CD4-positive, alpha-beta memory T cell (primary cell): Measurements from ENCODE around the gene YTHDF1. TPM values are rescaled to one million over a fixed set of nuclear protein-coding genes. Genes with fewer than 3 reads are reported as not detected.

Experiments
- CTCF ChIA-PET: fragments of 350-600 bp; sonication (Branson Sonifier 250); formaldehyde crosslinking; loops from one replicate; lab custom pipeline; 2021; ENCODE audit warnings: inconsistent platforms; ENCODE audit not compliant: partially characterized antibody; lab: Charles Lee
- POLR2A ChIA-PET: fragments of 350-600 bp; sonication (Branson Sonifier 250); formaldehyde crosslinking; loops from one replicate; lab custom pipeline; 2021; ENCODE audit not compliant: partially characterized antibody; lab: Charles Lee
- DNase-seq, 5 donors: peaks; one replicate each; pipeline versions ENCODE4 v3.0.0 to v3.0.0-alpha.2; 2020 to 2022; ENCODE audit warnings: mixed read lengths in 1 of 5
- H3K27ac ChIP-seq: one replicate; pipeline ENCODE4 v1.7.0; 2013; ENCODE audit warnings: low read depth, low read length
- H3K27me3 ChIP-seq: 2 replicates; pipeline ENCODE4 v1.7.0; 2013; ENCODE audit warnings: mild to moderate bottlenecking, low read length, moderate library complexity; ENCODE audit not compliant: insufficient read depth
- H3K36me3 ChIP-seq: 2 replicates; pipeline ENCODE4 v1.7.0; 2013; ENCODE audit warnings: mild to moderate bottlenecking, low read length, moderate library complexity; ENCODE audit not compliant: insufficient read depth
- H3K4me1 ChIP-seq: 2 replicates; pipeline ENCODE4 v1.7.0; 2013; ENCODE audit warnings: mild to moderate bottlenecking, low read length, moderate library complexity; ENCODE audit not compliant: insufficient read depth
- H3K4me3 ChIP-seq, 2 donors: one replicate each; pipeline ENCODE4 v1.7.0; 2013; ENCODE audit warnings: low read length in 2 of 2, mild to moderate bottlenecking in 1 of 2
- H3K9me3 ChIP-seq, 2 donors: one replicate each; pipeline ENCODE4 v1.7.0; 2013; ENCODE audit warnings: low read length in 2 of 2, control low read depth in 1 of 2; ENCODE audit not compliant: control insufficient read depth in 1 of 2
- H3K27ac Mint-ChIP-seq, 7 donors: one replicate each; pipeline ENCODE4 v1.8.0; 2020 to 2021; ENCODE audit warnings: mixed read lengths in 7 of 7, mild to moderate bottlenecking in 6 of 7, inconsistent platforms in 3 of 7, moderate library complexity in 3 of 7
- H3K27me3 Mint-ChIP-seq, 2 donors: one replicate each; pipeline ENCODE4 v1.8.0; 2020 to 2021; ENCODE audit warnings: mixed read lengths in 2 of 2
- H3K36me3 Mint-ChIP-seq, 2 donors: one replicate each; pipeline ENCODE4 v1.8.0; 2020 to 2021; ENCODE audit warnings: mixed read lengths in 2 of 2, inconsistent platforms in 1 of 2, mild to moderate bottlenecking in 1 of 2
- H3K4me1 Mint-ChIP-seq, 4 donors: one replicate each; pipeline ENCODE4 v1.8.0; 2020 to 2021; ENCODE audit warnings: mixed read lengths in 4 of 4, mild to moderate bottlenecking in 1 of 4
- H3K4me3 Mint-ChIP-seq, 8 donors: one replicate each; pipeline ENCODE4 v1.8.0; 2020 to 2021; ENCODE audit warnings: mixed read lengths in 8 of 8, mild to moderate bottlenecking in 7 of 8, moderate library complexity in 6 of 8, inconsistent platforms in 3 of 8
- H3K9me3 Mint-ChIP-seq, 8 donors: one replicate each; pipeline ENCODE4 v1.8.0; 2020 to 2021; ENCODE audit warnings: mixed read lengths in 8 of 8, mild to moderate bottlenecking in 5 of 8, inconsistent platforms in 3 of 8, moderate library complexity in 1 of 8
- intact Hi-C: fragments of 100-400 bp; cut with micrococcal nuclease; formaldehyde crosslinking; loops from one replicate; pipeline ENCODE4 v1.15.1; 2023
- polyA plus RNA-seq, 2 donors: library from polyadenylated mRNA; unstranded; fragments of 300-500 nt; fragmentation: Illumina TruSeq; gene quantifications; one replicate each; pipeline ENCODE4 v1.2.3, GENCODE V29; 2021
- total RNA-seq, 2 experiments: library from RNA; stranded (reverse); gene quantifications; one replicate each; pipeline ENCODE4 v1.2.3, GENCODE V29; 2021

YTHDF1 gene
- total and polyA plus RNA-seq, 4 experiments from 2014 or later = 21.1 to 48.1 (median 45.4) TPM

DNA sequence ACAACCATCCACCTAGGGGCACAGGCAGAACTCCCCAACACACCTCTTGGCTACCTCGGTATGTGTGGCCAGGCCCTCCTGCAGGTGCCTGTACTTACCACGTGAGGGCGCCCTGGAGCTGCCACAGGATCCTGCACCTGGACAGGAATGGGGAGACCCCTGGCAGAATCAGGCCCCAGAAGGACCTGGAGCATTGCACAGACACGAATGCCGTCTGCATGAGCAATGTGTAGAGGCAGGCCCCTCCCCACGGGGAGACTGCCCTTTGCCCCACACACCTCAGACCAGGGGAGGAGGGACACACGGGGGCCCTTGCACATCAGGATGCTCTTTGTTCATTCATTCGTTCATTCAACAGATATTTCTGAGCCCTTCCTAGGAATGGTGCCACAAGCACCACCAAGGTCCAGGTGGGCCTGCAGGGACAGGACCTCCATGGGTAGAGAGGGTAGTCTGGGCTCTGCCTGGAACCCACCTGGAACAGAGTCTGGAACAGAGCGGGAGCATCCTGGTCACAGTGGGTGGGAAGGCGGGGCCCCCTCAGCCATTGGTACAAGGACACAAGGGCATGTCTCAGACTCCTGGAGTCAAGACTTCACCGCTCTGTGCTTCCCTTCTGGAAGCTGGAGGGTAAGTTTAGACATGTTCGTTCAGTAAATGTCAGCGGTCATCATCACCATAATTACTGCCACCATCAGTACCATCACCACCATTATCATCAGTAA lies 32.3 kb downstream of the YTHDF1 start:
- Histone ChIP-seq H3K36me3 (no peaks in the 10 kb centered on the region), H3K9me3 (no peaks in the 10 kb centered on the region), H3K27ac (no peak overlapping the region), H3K4me1 (peaks cover 11% of the 10 kb centered on the region), H3K4me3 (no peak overlapping the region), H3K27me3 (peaks cover 17% of the 10 kb centered on the region)
- Mint-ChIP-seq H3K4me1 (peaks cover 0 to 5% (median 4%) of the 10 kb centered on the region in 4 donors), H3K36me3 (no peaks in the 10 kb centered on the region), H3K9me3 (no peaks in the 10 kb centered on the region), H3K4me3 (no peak overlapping the region), H3K27me3 (peaks cover 14 to 21% of the 10 kb centered on the region in 2 donors), H3K27ac (no peak overlapping the region)
- intact Hi-C loops = loop anchor here (1.0 kb wide), 1 partner anchor 127 kb away; no protein-coding TSS in a partner anchor
- peak; percentile 35 to 53 (median 37) for DNase-seq
- POLR2A ChIA-PET = no interaction called here
- CTCF ChIA-PET = interaction anchor here (1.0 to 1.1 kb wide), 2 partner anchors 9 to 127 kb away, joined by 3 read pairs; no protein-coding TSS in a partner anchor

DNA sequence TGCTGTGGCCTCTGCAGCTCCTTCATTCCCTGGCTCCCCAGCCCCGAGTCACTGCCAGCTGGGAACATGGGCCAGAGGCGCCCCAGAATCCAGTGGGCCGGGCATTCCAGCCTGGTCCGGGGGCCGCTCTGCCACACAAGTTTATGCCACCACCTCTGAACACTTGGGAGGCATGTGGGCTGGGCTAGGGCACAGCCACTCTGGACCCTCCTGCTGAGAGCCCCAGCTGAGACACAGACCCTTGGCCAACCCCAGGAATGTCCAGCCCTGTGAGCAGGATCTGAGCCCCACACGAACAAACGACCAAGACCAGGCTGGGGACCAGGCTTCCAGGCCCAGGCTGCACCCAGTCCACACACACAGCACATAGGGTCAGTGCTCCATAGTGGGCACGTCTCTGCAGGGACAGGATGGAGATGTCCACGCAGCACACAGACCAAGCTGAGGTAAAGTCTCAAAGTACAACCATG lies 33.0 kb downstream of the YTHDF1 start:
- H3K9me3 Mint-ChIP-seq = no peaks in the 10 kb centered on the region
- H3K27me3 Mint-ChIP-seq = peaks cover 14 to 21% of the 10 kb centered on the region in 2 donors
- no peak overlapping the region for H3K27ac Mint-ChIP-seq
- Histone ChIP-seq H3K4me1 (peaks cover 11% of the 10 kb centered on the region), H3K9me3 (no peaks in the 10 kb centered on the region), H3K4me3 (no peak overlapping the region), H3K27me3 (peaks cover 17% of the 10 kb centered on the region), H3K36me3 (no peaks in the 10 kb centered on the region), H3K27ac (no peak overlapping the region)
- peaks cover 0 to 6% (median 4%) of the 10 kb centered on the region in 4 donors for H3K4me1 Mint-ChIP-seq
- no peak overlapping the region for H3K4me3 Mint-ChIP-seq
- intact Hi-C loops = loop anchor here (1.0 kb wide), 1 partner anchor 127 kb away; no protein-coding TSS in a partner anchor
- ChIA-PET CTCF (interaction anchor here (1.1 kb wide), 1 partner anchor 8 kb away, joined by 3 read pairs; no protein-coding TSS in a partner anchor), POLR2A (no interaction called here)
- no peaks in the 10 kb centered on the region for H3K36me3 Mint-ChIP-seq
- no peak for DNase-seq

DNA sequence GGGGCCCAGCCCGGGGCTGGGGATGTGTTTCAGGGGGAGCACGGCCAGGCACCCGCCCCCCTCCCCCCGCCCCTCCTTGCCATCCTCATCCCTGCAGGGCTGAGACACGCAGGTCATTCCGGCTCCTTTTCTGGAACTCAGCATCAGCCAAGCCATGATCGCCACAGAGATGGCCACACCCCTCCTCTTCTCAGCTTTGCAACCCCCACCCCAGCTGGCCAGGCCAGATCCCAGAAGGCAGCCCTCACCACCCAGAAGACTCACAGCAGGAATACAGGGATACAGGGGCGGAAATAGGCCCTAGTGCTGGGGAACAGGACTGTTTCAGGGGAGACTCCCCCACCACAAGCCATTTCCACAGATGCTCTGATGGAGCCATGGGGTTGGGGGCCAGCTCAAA lies 33.5 kb downstream of the YTHDF1 start:
- ChIA-PET CTCF (no interaction called here), POLR2A (no interaction called here)
- Mint-ChIP-seq H3K4me3 (no peak overlapping the region), H3K27me3 (peaks cover 16 to 22% of the 10 kb centered on the region in 2 donors), H3K9me3 (no peaks in the 10 kb centered on the region), H3K4me1 (peaks cover 2 to 9% (median 5%) of the 10 kb centered on the region in 4 donors), H3K27ac (no peak overlapping the region), H3K36me3 (no peaks in the 10 kb centered on the region)
- H3K27me3 ChIP-seq = peaks cover 17% of the 10 kb centered on the region
- no peak overlapping the region for H3K27ac ChIP-seq
- H3K4me1 ChIP-seq = peaks cover 11% of the 10 kb centered on the region
- intact Hi-C loops = no loop called here
- DNase-seq = no peak
- H3K9me3 ChIP-seq = no peaks in the 10 kb centered on the region
- H3K4me3 ChIP-seq = no peak overlapping the region
- H3K36me3 ChIP-seq = no peaks in the 10 kb centered on the region

DNA sequence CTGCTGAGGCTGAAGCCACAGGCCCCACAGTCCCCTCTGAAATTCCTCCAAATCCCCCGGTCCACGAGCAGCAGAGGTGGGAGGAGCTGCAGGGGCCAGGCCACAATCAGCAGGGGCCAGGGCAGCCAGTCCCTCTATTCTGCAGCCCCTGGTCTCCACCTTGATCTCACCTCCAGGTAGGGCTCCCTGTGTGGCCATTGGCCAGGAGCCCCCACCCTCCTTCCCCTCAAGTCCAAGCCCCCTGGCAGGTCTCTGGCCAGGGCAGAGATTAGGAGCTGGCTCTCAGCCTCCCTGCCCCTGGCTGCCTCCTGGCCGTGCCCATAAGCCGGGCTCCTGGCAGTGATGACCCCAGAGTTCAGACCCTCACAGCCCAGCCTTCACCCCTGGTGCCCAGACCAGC lies 34.7 kb downstream of the YTHDF1 start:
- H3K4me1 ChIP-seq = peaks cover 16% of the 10 kb centered on the region
- peaks cover 23 to 25% of the 10 kb centered on the region in 2 donors for H3K27me3 Mint-ChIP-seq

DNA sequence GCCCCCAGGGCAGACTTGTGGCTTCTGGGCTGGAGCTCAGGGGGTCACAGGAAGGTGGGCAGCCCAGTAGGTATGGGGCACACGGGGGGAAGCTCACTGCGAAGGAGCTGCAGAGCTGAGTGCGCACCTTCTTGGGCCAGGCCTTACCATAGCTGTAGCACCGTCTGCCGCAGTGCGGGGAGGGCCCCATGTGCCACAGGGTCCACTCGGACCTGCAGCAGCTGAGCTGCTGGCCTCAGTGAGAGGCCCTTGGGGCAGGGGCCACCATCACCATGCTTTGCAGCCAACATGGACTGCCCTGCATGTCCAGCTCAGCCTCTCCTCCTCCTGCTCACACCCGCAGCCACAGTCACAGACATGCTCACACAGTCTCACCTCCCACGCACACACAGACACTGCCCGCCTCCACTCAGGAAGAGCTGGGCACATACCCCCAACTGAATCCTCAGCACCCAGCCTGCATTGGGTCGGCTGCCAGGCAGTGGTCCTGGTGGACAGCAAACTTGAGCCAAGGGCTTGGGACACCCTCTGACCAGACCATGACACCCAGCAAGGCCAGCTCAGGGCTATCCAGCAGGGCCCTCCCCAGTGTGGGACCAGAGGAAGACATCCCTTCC lies 35.3 kb downstream of the YTHDF1 start:
- Mint-ChIP-seq H3K4me3 (peak overlapping the region in 2 of 8 donors; percentile 21 to 48), H3K27ac (peak overlapping the region in 1 of 7 donors; percentile 57), H3K27me3 (peaks cover 26% of the 10 kb centered on the region in 2 donors), H3K36me3 (no peaks in the 10 kb centered on the region), H3K9me3 (no peaks in the 10 kb centered on the region), H3K4me1 (peaks cover 4 to 15% (median 10%) of the 10 kb centered on the region in 4 donors)
- peaks cover 21% of the 10 kb centered on the region for H3K27me3 ChIP-seq
- no peak for DNase-seq
- intact Hi-C loops = no loop called here
- no peaks in the 10 kb centered on the region for H3K36me3 ChIP-seq
- ChIA-PET POLR2A (interaction anchor here (1.0 kb wide), 1 partner anchor 79 kb away, joined by 3 read pairs; no protein-coding TSS in a partner anchor), CTCF (interaction anchor here (0.9 to 2.9 kb wide), 5 partner anchors 118 to 208 kb away, joined by 3 to 19 read pairs (median 3); no protein-coding TSS in a partner anchor)
- H3K27ac ChIP-seq = no peak overlapping the region
- H3K9me3 ChIP-seq = no peaks in the 10 kb centered on the region
- no peak overlapping the region for H3K4me3 ChIP-seq
- H3K4me1 ChIP-seq = peaks cover 16% of the 10 kb centered on the region

More for the DNA sequence above, 34.7 kb downstream of the YTHDF1 start:
- Mint-ChIP-seq H3K27ac (no peak overlapping the region), H3K9me3 (no peaks in the 10 kb centered on the region), H3K4me1 (peaks cover 3 to 12% (median 8%) of the 10 kb centered on the region in 4 donors), H3K4me3 (no peak overlapping the region), H3K36me3 (no peaks in the 10 kb centered on the region)
- intact Hi-C loops = no loop called here
- DNase-seq = no peak
- POLR2A ChIA-PET = no interaction called here
- H3K9me3 ChIP-seq = no peaks in the 10 kb centered on the region
- H3K36me3 ChIP-seq = no peaks in the 10 kb centered on the region
- H3K27ac ChIP-seq = no peak overlapping the region
- H3K4me3 ChIP-seq = no peak overlapping the region
- CTCF ChIA-PET = interaction anchor here (0.9 to 2.9 kb wide), 3 partner anchors 126 to 209 kb away, joined by 3 to 19 read pairs (median 4); no protein-coding TSS in a partner anchor
- peaks cover 19% of the 10 kb centered on the region for H3K27me3 ChIP-seq

DNA sequence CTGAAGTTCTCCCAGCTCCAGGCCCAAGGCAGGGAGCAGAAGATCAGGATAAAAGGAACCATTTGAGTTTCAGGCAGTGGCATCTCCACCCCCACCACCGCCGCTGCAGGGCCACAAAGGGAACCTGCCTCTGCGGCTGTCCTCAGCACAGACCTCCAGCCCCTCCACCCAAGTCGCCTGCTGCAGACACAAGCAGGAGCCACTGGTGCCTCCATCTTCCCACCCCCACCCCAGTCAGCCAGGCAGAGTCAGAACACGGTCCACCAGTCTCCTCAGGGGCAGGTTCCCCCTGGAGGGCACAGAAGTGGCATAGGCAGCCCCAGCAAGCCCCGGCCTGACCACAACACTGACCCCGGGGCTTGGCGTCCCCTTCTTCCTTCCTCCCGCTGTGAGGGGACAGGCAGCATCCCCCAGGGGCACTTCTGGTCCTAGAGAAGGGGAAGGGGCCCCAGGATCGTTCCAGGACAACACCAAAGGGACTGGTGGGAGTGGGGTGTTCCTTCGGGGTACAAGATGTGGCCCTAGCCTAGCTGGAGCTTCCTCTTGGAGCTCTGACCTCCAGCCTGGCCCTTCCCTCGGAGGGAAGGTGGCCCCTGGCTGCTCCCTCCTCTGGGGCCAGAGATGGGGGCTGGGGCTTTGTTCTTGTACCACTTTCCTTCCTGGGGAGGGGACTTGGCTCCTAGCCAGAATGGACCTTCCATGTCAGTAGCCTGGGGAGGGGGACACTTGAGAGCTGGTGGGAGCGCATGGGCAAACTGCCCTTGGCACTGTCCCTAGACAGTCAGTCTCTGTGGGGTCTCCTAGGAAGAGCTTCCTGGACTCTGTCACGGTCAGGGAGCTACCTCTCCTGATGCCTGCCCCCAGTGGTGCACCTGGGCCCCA lies 36.0 kb downstream of the YTHDF1 start:
- CTCF ChIA-PET = interaction anchor here (0.9 to 2.9 kb wide), 5 partner anchors 117 to 207 kb away, joined by 3 to 19 read pairs (median 3); no protein-coding TSS in a partner anchor

More for the DNA sequence above, 36.0 kb downstream of the YTHDF1 start:
- peaks cover 21% of the 10 kb centered on the region for H3K27me3 ChIP-seq
- POLR2A ChIA-PET = interaction anchor here (1.0 kb wide), 1 partner anchor 78 kb away, joined by 3 read pairs; no protein-coding TSS in a partner anchor
- H3K9me3 Mint-ChIP-seq = no peaks in the 10 kb centered on the region
- peaks cover 4 to 15% (median 10%) of the 10 kb centered on the region in 4 donors for H3K4me1 Mint-ChIP-seq
- H3K27me3 Mint-ChIP-seq = peaks cover 26% of the 10 kb centered on the region in 2 donors
- intact Hi-C loops = loop anchor here (1.0 to 5.0 kb wide), 2 partner anchors 78 to 124 kb away; no protein-coding TSS in a partner anchor
- no peak overlapping the region for H3K4me3 ChIP-seq
- H3K4me1 ChIP-seq = peaks cover 16% of the 10 kb centered on the region
- no peak overlapping the region for H3K27ac ChIP-seq
- no peaks in the 10 kb centered on the region for H3K9me3 ChIP-seq
- peak overlapping the region in 1 of 7 donors; percentile 60 for H3K27ac Mint-ChIP-seq
- H3K4me3 Mint-ChIP-seq = peak overlapping the region in 6 of 8 donors; percentile 9 to 76 (median 56)
- DNase-seq = no peak
- no peaks in the 10 kb centered on the region for H3K36me3 ChIP-seq
- H3K36me3 Mint-ChIP-seq = no peaks in the 10 kb centered on the region
